ENCODE results near the gene CTNNA1. TPM values are rescaled to one million over a fixed set of nuclear protein-coding genes. Genes with fewer than 3 reads are reported as not detected.

The CTNNA1 gene
- total RNA-seq, 2 donors from 2014 or later = 107 to 140 TPM

DNA sequence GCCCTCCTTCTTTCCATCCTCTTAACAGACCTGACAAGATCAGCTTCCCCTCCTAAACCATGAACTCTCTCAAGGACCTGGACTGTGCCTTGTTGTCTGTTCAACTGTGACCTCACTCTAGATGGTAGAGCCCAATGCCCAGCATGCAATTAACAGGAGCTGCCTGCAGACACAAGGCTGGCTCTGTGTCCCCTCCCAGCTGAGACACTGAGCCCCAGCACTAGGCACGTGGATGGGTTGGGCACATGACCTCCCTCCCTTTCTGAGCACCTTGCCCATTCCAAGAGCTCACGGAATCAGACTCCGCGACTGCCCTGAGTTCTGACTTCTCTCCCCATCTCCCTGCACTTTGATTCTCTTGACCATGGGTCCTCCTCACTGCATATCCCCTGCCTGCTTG, 215.4 kb downstream of the CTNNA1 start:
- no peak overlapping the region for H3K4me3 ChIP-seq
- no peaks in the 10 kb centered on the region for H3K27me3 ChIP-seq
- intact Hi-C loops (cut with DNase I) = no loop called here
- peaks cover 93% of the 10 kb centered on the region for H3K4me1 ChIP-seq
- DNase-seq (no peak), ATAC-seq (no peak)
- WGBS, 2 donors = 50 to 60% methylated on average over 4 of the region's 4 CpGs
- H3K27ac ChIP-seq = peak overlapping the region; percentile 30 to 85 (median 71)
- no peaks in the 10 kb centered on the region for H3K9me3 ChIP-seq
- TF ChIP-seq POLR2A (IDR thresholded peaks at IDR 0.05) = no peak
- TF ChIP-seq, protein P1, sequence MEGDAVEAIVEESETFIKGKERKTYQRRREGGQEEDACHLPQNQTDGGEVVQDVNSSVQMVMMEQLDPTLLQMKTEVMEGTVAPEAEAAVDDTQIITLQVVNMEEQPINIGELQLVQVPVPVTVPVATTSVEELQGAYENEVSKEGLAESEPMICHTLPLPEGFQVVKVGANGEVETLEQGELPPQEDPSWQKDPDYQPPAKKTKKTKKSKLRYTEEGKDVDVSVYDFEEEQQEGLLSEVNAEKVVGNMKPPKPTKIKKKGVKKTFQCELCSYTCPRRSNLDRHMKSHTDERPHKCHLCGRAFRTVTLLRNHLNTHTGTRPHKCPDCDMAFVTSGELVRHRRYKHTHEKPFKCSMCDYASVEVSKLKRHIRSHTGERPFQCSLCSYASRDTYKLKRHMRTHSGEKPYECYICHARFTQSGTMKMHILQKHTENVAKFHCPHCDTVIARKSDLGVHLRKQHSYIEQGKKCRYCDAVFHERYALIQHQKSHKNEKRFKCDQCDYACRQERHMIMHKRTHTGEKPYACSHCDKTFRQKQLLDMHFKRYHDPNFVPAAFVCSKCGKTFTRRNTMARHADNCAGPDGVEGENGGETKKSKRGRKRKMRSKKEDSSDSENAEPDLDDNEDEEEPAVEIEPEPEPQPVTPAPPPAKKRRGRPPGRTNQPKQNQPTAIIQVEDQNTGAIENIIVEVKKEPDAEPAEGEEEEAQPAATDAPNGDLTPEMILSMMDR (IDR thresholded peaks at IDR 0.05) = no peak
- H3K36me3 ChIP-seq (replicated peaks in 1 of 2; ENCODE audit: insufficient read depth in 1 of 2, low read depth in 2 of 2) = no peaks in the 10 kb centered on the region

DNA sequence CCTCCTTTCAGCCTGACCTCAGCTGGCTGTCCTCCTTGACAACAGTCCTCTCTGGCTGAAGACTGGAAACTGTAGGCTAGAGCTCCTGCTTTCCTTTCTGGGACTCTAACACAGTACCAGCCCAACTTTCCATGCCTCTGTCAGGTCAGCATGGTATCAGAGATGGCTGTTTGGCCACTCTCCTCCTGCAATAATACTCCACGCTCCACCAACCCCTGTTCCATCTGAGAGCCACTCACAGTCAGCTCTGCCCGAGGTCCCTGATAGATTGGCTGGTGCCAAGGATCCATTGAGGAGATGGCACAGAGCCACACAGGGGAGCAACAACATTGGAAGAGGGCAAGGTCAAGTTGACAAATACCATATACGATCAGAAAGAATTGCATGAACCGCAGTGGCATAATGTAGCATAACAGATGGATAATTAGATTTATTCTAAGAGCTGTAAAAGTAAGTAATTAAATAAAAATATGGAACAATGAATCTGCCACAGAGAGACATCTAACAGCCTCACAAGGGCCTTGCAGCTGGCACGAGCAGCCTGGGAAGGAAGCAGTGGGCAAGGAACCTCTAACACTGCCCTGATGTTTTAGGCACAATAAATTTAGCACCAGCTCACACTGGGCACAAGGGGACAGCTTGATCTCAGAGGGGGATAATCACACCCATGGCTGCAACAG, 216.2 kb downstream of the CTNNA1 start:
- H3K27ac ChIP-seq = peak overlapping the region; percentile 23 to 85 (median 82)
- no peak overlapping the region for H3K4me3 ChIP-seq
- TF ChIP-seq, protein P1 (IDR thresholded peaks at IDR 0.05) = no peak
- no peak for TF ChIP-seq POLR2A (IDR thresholded peaks at IDR 0.05)
- no peaks in the 10 kb centered on the region for H3K27me3 ChIP-seq
- 49 to 50% methylated on average over 5 of the region's 5 CpGs for WGBS, 2 donors
- no peaks in the 10 kb centered on the region for H3K36me3 ChIP-seq (replicated peaks in 1 of 2; ENCODE audit: insufficient read depth in 1 of 2, low read depth in 2 of 2)
- DNase-seq = peak in 1 of 4 donors; percentile 35
- H3K9me3 ChIP-seq = no peaks in the 10 kb centered on the region
- intact Hi-C loops (cut with DNase I) = no loop called here
- no peak for ATAC-seq
- H3K4me1 ChIP-seq = peaks cover 93% of the 10 kb centered on the region

DNA sequence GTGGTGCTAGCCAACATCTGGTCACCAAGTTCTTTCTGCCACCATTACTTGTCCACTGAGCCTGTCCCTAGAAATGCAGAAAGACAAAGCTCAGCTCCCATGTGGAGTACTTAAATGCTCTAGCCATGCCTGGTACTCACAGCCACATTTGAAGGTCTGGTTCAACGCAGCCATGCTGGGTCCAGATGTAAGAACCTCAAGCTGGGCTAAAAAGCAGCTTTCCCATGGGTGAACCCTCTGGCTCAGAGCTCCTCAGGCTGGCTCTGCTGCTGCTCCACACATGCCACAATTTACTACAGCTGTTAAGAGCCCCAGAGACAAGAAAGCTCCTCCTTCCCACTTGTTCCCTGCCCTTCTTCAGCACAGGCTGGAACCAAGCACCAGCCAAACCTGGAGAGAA, 219.0 kb downstream of the CTNNA1 start:
- peak in 1 of 4 donors; percentile 31 for DNase-seq

DNA sequence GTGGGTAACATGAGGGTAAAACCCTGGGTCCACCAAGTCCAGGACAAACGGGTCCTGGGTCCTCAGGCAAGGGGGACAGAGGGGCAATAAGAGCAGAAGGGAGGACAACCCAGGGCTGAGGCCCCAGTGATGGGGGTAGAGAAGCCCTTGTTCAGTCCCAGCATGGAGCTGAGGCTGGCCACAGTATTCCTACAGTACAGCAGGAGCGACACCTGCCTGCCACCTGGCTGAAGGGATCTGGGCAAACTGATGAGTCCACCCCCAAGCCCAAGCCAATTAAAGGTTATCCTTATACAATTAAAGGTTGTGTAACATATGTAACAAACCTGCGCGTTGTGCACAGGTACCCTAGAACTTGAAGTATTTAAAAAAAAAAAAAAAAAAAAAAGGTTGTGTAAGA, 219.6 kb downstream of the CTNNA1 start:
- peak; percentile 41 for ATAC-seq
- TF ChIP-seq POLR2A (IDR thresholded peaks at IDR 0.05) = no peak
- TF ChIP-seq, protein P1 (IDR thresholded peaks at IDR 0.05) = peak; percentile 23 to 68 (median 62)

More for the DNA sequence above, 219.0 kb downstream of the CTNNA1 start:
- peaks cover 80% of the 10 kb centered on the region for H3K4me1 ChIP-seq
- no peak overlapping the region for H3K4me3 ChIP-seq
- 38 to 67% methylated on average over 1 of the region's 1 CpG for WGBS, 2 donors
- TF ChIP-seq, protein P1 (IDR thresholded peaks at IDR 0.05) = no peak
- no peak for TF ChIP-seq POLR2A (IDR thresholded peaks at IDR 0.05)
- H3K9me3 ChIP-seq = no peaks in the 10 kb centered on the region
- no peaks in the 10 kb centered on the region for H3K36me3 ChIP-seq (replicated peaks in 1 of 2; ENCODE audit: insufficient read depth in 1 of 2, low read depth in 2 of 2)
- no peak for ATAC-seq
- intact Hi-C loops (cut with DNase I) = no loop called here
- no peaks in the 10 kb centered on the region for H3K27me3 ChIP-seq
- H3K27ac ChIP-seq = peak overlapping the region; percentile 77 to 85 (median 82)

More for the DNA sequence above, 219.6 kb downstream of the CTNNA1 start:
- intact Hi-C loops (cut with DNase I) = no loop called here
- Histone ChIP-seq H3K27ac (peak overlapping the region; percentile 77 to 85 (median 82)), H3K4me1 (peaks cover 74% of the 10 kb centered on the region), H3K9me3 (no peaks in the 10 kb centered on the region), H3K4me3 (no peak overlapping the region), H3K36me3 (replicated peaks in 1 of 2; ENCODE audit: insufficient read depth in 1 of 2, low read depth in 2 of 2) (no peaks in the 10 kb centered on the region), H3K27me3 (no peaks in the 10 kb centered on the region)
- peak; percentile 71 to 80 (median 76) for DNase-seq
- WGBS, 2 donors = 40 to 42% methylated on average over 4 of the region's 4 CpGs

Data from body of pancreas (tissue), 4 donors.